Activated CD8-positive, alpha-beta memory T cell treated with anti-CD3 and anti-CD28 coated beads, Interleukin-2, amount 50 U/mL, for 1 hour (primary cell): ENCODE measurements around the gene CUL1.

Source experiments
- DNase-seq: peaks from one replicate; pipeline ENCODE4 v3.0.0-alpha.2; 2020; ENCODE audit errors: extremely low read depth

The CUL1 gene

DNA sequence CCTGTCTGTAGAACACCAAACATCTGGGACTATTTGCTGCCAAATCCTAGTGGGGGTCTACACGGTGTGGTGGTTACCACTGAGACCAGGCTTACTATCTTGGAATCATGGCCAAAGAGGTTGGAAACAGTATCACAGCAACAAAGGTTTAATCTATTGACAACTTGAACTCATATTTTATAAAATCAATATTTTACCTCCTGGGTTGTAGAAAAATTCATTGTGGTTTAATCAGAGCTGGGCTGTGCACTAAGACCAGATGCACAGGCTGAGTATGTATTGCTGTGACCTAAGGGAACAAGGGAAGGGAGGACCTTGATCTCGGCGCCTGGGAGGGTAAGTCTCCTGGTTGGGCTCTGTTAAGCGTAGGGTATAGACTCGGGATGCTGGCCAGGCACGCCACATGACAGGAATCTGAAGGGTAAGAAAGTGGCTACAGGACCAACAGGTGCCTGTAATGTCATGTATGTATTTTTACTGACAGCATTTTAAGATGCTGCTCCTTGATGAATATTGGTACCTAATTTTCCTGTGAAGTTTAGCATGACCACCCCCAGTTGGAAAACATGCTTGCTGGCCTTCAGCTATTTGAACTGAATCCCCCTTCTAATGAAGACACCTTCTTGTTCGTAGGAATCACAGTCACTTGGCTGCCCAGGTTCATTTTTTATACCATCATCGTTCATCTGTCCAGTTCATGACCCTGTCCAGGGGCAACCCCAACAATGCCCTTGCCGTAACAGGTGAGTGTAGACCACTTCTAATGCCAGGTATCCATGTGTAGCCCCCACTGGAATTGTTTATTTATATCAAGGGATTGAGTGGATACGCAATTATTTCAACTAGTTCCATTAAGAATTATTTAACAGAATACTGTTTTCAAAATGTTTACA is 105.9 kb downstream of the CUL1 start:
- no peak for DNase-seq

- no peak for DNase-seq
These were observed 107.5 kb downstream of the CUL1 start for GRCh38 chr7:148806187-148806586.

GRCh38 chr7:148807436-148807835 is 108.7 kb downstream of the CUL1 start:
- DNase-seq: no peak

GRCh38 chr7:148809856-148810255 is 111.2 kb downstream of the CUL1 start:
- no peak for DNase-seq

DNA sequence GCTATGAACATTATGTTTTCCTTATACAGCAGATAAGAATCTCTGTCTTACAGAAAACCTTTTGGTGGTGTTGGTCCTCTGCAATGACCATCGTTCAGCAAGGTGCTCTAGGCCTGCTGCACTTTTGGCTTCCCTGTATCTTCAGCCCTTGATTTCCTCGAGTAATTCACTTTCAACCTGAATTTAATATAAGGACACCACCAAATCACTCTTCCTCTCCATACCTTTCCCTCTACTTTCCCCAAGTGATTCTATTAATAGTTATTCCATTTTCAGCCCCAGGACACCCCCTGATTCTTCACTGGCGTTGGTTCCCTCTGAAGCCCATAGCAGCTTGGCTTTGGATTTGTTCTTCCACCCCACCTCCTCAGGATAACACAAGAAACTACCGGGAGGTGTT is 113.2 kb downstream of the CUL1 start:
- no peak for DNase-seq

DNA sequence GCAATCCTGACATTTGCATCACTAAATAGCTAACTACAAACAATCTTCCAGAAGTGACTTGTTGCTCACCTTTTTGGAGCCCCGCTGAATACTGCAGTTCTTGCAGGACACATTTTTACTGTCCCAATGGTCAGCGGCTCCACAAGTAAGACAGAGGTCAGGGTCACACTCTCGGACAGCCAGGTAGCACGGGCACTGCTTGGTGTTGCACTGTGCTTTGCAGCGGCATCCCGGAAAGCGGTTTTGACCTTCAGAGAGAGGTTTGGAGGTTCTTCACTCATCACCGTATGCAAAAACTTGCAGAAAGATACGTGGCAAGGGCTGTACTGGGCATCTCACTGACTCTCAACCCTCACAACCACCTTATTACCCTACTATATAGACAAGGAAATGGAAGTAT is 115.2 kb downstream of the CUL1 start:
- DNase-seq: no peak

DNA sequence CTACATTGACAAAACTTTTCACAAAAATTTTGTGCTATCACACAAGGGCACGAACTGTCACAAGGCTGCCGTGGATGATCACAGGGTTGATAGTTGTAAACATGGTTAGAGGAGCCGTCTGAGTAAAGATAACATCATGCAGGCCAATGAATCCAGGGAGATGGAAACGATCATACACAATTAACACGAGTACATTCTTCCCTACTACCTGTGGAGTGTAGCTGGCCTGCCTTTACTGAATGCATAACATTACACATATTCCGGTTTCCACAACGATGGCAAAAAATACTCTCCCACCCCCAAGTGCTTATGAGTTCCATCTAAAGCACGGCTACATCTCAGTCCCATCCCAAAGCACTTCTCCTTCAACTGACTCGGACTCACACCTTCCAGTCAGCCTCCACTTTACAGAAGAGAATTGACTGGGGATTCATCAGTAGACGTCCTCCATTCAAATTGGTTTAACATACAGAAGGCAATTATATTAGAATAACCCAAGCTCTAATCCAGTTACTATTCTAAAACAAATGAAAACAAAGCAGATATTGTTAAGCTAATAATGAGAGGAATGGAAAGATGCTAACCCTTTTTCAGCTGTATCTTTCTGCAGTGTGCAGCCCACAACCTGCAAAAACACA is 116.3 kb downstream of the CUL1 start:
- DNase-seq: no peak

GRCh38 chr7:148815612-148816011 is 116.9 kb downstream of the CUL1 start:
- DNase-seq: no peak

DNA sequence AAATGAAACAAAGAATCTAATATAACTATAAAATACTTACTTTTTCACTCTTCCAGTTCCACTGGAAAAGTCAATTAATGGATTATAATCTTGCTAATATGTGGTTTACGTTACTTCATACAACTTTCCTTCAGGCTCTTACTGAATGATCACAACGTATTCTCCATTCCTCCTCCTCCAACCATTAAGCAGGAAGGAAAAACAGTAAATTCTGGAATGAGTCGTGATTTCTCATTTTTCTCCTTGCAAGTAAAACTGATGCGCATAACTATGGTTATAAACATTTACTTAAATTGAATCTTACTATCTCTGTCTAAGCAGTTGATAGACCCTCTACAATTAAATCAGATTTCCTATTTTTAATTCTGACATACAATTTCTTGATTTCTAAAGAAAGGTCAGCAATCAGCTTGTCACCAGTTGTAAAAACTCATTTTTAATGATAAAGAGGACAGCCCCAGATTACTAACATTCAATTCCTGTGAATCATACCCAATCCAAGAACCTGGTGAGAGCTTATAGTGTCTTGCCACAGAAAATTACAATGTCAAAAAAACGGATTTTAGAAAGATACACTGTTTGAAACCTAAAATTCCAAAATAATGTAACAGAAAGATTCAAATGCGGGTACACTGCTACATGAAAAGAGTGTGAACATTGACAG is 121.1 kb downstream of the CUL1 start:
- no peak for DNase-seq

DNA sequence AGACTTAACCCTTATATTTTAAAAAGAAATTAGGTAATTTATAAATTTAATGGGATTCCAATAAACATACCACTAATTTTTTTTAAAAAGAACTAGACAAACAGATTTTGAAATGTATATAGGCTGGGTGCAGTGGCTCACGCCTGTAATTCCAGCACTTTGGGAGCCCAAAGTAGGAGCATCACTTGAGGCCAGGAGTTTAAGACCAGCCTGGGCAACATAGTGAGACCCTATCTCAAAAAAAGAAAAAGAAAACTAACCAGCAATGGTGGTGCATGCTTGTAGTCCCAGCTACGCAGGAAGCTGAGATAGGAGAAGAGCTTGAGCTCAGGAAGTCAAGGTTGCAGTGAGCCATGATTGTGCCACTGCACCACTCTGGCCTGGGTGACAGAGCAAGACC is 122.7 kb downstream of the CUL1 start:
- no peak for DNase-seq

DNA sequence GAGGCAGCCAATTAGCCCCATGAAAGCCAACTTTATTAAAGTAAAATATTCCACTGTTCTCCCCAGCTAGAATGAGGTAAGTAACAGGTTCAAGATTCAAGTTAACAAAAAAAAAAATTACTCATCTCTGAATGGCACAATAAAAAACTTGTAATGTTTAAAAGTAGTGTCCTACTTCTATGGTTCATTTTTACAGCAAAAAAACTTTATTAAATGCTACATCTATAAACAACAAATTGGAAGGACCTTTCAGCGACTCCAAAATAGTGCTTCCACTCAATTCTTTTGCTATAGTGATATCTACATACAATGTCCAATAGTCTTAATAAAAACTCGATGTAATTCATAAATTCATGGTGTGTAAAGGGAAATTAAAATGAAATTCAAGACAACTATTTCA is 126.2 kb downstream of the CUL1 start:
- no peak for DNase-seq

DNA sequence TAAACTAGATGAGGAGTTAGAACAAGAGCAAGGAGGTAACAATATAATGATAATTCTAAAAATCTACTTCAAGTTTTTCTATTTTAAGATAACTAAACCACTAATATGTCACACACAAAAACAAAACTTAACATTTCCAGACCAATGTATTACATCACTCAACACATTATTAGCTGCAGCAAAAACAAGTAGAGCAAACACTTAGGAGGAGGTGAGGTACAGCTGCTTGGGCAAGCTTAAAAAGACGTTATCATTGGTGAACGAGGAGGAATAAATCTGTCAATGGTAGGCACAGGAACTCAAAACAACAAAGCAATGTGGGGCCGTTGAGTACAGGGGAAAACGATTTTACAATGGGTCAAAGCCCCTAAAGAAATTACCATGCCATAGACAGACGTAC is 126.6 kb downstream of the CUL1 start:
- no peak for DNase-seq

- no peak for DNase-seq
These were observed 130.3 kb downstream of the CUL1 start for GRCh38 chr7:148828965-148829364.

DNA sequence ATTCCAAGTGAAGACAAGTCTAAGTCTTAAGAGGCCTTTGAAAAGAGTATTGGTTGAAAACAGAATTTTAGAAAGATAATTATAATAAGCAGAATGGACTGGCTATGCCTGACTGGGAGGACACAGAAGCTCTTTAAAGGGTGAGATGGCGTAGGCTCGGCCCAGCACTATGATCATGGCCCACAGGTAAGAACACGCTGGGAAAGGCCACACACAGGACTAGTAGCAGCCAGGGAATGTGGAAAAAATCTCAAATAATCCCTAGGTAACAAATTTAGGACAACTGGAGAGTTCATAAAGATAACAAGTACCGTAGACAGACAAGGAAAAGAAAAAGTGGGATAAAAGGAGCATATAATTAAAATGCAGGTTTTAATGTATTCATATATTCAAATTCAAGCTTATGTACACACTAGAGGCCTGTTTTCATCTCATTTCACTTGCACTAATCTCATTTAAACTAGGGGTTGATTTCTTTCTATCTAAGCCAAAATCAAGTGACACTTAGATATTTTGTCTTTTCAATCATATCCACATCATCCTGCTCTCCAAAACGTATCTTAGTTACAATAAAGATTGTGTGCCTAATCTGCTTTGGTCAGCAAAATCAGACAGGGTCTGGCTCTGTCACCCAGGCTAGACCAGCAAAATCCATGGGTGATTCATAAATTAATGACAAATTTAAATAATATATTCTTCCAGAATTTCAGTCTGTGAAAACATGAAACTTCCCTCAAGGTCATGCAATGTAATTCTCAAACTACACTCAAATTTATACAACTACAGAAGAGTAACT is 132.4 kb downstream of the CUL1 start:
- no peak for DNase-seq

GRCh38 chr7:148831782-148832181 is 133.1 kb downstream of the CUL1 start:
- no peak for DNase-seq

GRCh38 chr7:148834605-148835004 is 135.9 kb downstream of the CUL1 start:
- no peak for DNase-seq

DNA sequence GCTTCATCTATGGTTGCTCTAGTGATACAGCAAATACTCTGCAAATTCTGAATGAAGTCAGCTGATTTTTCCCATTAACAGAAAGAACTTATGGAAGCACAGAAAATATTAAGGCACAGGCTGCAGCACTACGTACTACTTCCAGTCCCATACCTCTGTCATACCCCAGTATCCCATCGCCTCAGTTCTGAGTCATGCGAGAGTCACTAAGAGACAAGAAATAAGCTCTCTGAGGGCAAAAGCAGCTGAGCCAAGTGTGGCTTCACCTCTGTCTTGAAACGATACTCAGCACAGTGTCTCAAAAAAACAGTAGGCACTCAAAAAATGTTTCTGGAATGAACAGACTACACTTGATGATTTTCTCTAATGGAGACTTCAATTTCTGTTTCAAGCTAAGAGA is 137.2 kb downstream of the CUL1 start:
- DNase-seq: no peak

GRCh38 chr7:148838905-148839304 is 140.2 kb downstream of the CUL1 start:
- DNase-seq: no peak

DNA sequence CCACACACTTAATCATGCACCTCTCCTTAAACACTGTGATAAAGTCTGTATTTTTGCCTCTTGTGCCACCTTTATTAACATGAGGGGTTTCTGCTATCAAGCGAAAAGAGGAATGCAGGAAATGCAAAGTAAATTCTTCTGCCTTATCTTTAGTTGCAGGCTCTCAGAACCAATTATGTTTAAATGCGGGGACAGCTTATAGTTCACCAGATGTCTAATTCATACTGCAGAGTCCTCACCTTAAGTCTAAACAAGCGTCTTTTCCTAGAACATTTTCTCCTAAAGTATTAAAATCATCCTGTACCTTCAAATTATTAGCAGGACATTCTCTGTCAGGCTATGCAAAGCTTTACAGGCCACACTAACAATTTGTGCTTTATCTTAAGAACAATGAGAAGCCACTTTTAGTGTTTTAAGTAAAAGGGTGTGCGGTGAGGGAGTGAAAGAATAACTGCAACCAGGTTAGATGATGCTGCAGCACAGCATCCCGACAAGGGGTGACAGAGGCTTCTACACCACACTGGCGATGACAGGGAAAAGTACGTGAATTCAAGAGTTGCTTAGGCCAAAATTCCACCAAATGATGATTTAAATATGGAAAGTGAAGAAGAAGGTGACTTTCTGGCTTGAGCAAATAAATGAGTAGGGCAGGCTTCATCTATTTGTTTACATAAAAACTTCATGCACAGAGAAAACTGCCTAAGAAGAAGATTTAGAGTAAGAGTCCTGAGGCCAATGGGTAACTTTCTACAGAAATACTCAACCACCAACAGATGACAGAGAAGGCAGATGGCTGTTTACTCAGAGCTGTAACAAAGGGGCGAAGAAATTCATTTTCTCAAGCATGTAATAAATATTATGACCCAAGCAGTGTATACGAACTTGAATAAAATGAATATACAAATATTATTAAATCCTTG is 149.4 kb downstream of the CUL1 start:
- DNase-seq: no peak

- no peak for DNase-seq
These were observed 150.8 kb downstream of the CUL1 start for GRCh38 chr7:148849393-148850098.
